Endometrial microvascular endothelial cells (primary cell): ENCODE results near the gene UGT2A1. TPM values are rescaled to one million over a fixed set of nuclear protein-coding genes. Genes with fewer than 3 reads are reported as not detected.
"Not testable (repeated sequence)": the region's sequence is repeated elsewhere in the genome, so short reads cannot be mapped to it uniquely, and the experiment has no call there.

Experiments used
- in situ Hi-C: cut with HindIII; loops from 2 replicates; pipeline ENCODE4 v1.10.0; 2017; ENCODE audit warnings: low sequenced_read_pairs, low pct_unique_long_range_greater_than_20kb; ENCODE audit errors: inconsistent ontology term
- total RNA-seq: library from RNA; depleted of rRNA; stranded (reverse); fragments of >200 nt; gene quantifications from one replicate; pipeline ENCODE4 v1.2.3, GENCODE V29; 2015; ENCODE audit errors: inconsistent ontology term

The UGT2A1 gene
- not detected for total RNA-seq

- in situ Hi-C loops: no loop called here
Measured at GRCh38 chr4:69653147-69653546, at the start of gene UGT2A1. UGT2A1 (minus strand) TSS chr4:69653247; CDS start chr4:69647644, 5,603 bp downstream.

GRCh38 chr4:69702201-69702600 is 49.2 kb upstream of the UGT2A1 start:
- in situ Hi-C loops: no loop called here

GRCh38 chr4:69701696-69702095 is 48.6 kb upstream of the UGT2A1 start:
- in situ Hi-C loops: no loop called here

GRCh38 chr4:69697536-69698242 is 44.6 kb upstream of the UGT2A1 start:
- in situ Hi-C loops: no loop called here

GRCh38 chr4:69689599-69689998 is 36.6 kb upstream of the UGT2A1 start:
- in situ Hi-C loops: no loop called here

- in situ Hi-C loops: no loop called here
Measured at GRCh38 chr4:69684804-69685203, 31.8 kb upstream of the UGT2A1 start.

- in situ Hi-C loops: no loop called here
Measured at GRCh38 chr4:69668680-69669079, 15.6 kb upstream of the UGT2A1 start.

- in situ Hi-C loops: not testable (repeated sequence)
Measured at GRCh38 chr4:69664009-69664408, 11.0 kb upstream of the UGT2A1 start.

- in situ Hi-C loops: not testable (repeated sequence)
Measured at GRCh38 chr4:69661130-69661803, 8.2 kb upstream of the UGT2A1 start.

- in situ Hi-C loops: no loop called here
Measured at GRCh38 chr4:69658133-69658532, 5.1 kb upstream of the UGT2A1 start.

GRCh38 chr4:69656653-69657158 is 3.7 kb upstream of the UGT2A1 start:
- in situ Hi-C loops: no loop called here

- in situ Hi-C loops: no loop called here
Measured at GRCh38 chr4:69650872-69651271, 2.2 kb downstream of the UGT2A1 start.

GRCh38 chr4:69649629-69650028 is 3.4 kb downstream of the UGT2A1 start:
- in situ Hi-C loops: no loop called here

- in situ Hi-C loops: no loop called here
Measured at GRCh38 chr4:69649207-69649606, 3.8 kb downstream of the UGT2A1 start.

- in situ Hi-C loops: no loop called here
Measured at GRCh38 chr4:69642961-69643360, 10.1 kb downstream of the UGT2A1 start.

GRCh38 chr4:69640289-69640688 is 12.8 kb downstream of the UGT2A1 start:
- in situ Hi-C loops: no loop called here

- in situ Hi-C loops: no loop called here
Measured at GRCh38 chr4:69639542-69639941, 13.5 kb downstream of the UGT2A1 start, which contains the start of gene UGT2A2. UGT2A2 (minus strand) TSS chr4:69639642; CDS start chr4:69639640, 2 bp downstream.

- in situ Hi-C loops: no loop called here
Measured at GRCh38 chr4:69617083-69617694, 35.9 kb downstream of the UGT2A1 start.

GRCh38 chr4:69610484-69610883 is 42.6 kb downstream of the UGT2A1 start:
- in situ Hi-C loops: no loop called here

- in situ Hi-C loops: no loop called here
Measured at GRCh38 chr4:69601065-69601464, 52.0 kb downstream of the UGT2A1 start.
